KOPT-K1 (cell line): ENCODE data around the gene UQCRC1.

Source experiments
- H3K27ac ChIP-seq: fragments of 200-600 bp; sonication (generic); 2 replicates; pipeline ENCODE4 v1.5.1; 2016; ENCODE audit warnings: antibody characterized with exemption, mild to moderate bottlenecking, low read depth, low read length; ENCODE audit not compliant: poor library complexity, severe bottlenecking
- H3K36me3 ChIP-seq: fragments of 200-600 bp; sonication (generic); 2 replicates; pipeline ENCODE4 v1.5.1; 2017; ENCODE audit warnings: antibody characterized with exemption, mild to moderate bottlenecking, low read length, moderate library complexity; ENCODE audit not compliant: insufficient read depth
- H3K9me3 ChIP-seq: fragments of 200-600 bp; sonication (generic); 2 replicates; pipeline ENCODE4 v1.5.1; 2017; ENCODE audit warnings: antibody characterized with exemption, low read length, mild to moderate bottlenecking; ENCODE audit not compliant: insufficient read depth, poor library complexity, severe bottlenecking

Gene UQCRC1

DNA sequence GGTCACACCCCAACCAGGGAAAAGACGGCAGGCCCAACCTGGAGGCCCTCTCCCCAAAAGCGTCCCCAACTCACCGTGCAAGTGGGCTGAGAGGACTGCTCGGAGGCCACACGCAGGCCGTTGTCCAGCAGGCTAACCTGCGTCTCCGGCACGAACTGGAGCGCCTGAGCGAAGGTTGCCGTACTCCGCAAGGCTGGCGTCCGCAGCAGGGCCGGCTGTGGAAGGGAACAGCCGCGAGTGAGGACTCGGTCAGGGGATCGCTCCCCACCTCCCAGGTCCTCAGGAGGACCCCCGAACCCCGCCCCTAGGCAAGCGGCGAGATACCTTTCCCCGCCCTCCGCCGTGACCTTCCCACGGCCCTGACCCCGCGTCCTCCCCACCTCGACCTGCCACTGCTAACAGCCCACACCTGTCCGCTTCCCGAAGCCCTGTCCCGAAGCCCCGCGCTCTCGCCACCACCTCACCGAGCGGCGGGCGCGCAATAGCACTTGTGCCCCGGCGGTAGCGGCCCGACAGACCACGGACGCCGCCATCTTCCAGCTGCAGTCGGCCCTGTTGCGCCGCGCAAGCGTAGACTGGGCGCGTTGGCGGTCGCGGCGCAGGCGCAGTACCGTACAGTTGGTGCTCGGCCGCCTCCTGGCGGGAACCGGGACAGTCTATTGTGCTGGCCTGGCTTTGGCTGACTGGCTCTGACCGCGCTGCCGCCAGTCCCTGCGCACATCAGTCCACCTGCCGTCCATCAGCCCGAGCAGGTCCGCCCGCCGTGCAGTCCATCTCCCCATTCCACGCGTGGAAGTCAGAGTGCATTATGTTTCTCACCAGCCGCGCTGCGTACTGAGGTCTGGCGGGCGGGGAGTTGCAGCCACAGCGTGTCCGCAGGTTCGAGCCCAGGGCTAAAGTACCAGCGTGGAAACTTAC, at the start of gene UQCRC1:
Gene UQCRC1, minus strand, starts transcription at position 559 of the 918 bp plus-strand sequence. Its CDS starts 26 bp downstream, at position 533.
- H3K36me3 ChIP-seq = peaks cover 37% of the 10 kb centered on the region

DNA sequence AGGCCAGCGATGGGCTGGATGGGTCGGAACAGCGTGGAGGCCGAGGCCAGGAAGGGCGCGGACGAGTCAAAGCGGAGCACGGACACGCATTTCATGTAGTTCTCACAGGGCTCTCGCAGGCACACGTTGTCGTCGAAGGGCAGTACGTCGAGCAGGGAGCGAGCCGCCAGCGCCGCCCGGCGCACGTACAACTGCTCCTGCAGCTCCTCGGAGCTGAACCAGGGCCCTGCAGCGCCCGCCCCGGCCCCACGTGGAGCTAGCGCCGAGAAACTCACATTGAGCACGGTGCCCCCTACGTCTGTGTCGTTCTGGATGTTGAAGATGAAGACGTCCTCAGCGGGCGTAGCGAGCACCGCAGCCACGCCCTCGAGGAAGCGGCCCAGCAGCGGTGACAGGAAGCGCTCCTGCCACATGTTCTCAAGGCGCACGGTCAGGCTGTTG, 47.4 kb upstream of the UQCRC1 start:
- Histone ChIP-seq H3K27ac (peak overlapping the region; percentile 72), H3K9me3 (no peaks in the 10 kb centered on the region), H3K36me3 (peaks cover 34% of the 10 kb centered on the region)

More for the DNA sequence above, at the start of gene UQCRC1:
- no peaks in the 10 kb centered on the region for H3K9me3 ChIP-seq
- peak within 1 kb of the TSS; percentile 86 for H3K27ac ChIP-seq

DNA sequence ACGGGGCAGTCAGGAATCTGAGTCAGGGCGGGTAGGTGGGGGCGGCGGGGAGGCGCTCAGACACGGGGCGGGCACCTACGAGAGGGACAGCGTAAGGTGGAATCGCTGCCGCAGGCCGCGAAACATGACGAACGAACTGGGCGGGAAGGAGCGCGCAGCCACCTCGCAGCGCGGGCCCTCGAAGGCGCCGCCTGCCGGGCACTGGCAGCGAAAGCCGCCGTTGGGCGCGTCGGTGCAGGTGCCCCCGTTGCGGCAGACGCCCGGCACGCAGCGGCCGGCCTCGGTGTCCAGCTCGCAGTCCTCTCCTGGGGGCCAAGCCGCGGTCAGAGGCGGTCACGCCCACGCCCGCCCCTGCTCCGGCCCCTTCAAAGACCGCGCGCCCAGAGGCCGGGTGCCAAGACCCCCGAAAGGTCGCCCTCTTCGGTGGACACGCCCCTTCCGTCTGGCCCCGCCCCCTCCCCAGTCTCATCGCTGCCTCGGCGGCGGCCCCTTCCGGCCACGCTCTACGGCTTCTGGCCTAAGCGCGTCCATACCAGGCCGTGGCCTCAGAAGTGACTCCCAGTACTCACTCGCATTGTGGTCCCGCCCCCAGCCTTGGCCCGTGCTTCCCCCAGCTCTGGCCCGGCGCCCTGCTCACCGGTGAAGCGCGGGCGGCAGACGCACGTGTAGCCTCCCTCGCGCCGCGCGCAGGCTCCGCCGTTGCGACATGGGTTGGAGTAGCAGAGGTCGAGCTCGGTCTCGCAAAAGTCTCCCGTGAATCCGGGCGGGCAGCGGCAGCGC, 46.8 kb upstream of the UQCRC1 start:
- H3K36me3 ChIP-seq = peaks cover 41% of the 10 kb centered on the region
- peak overlapping the region; percentile 72 for H3K27ac ChIP-seq
- H3K9me3 ChIP-seq = no peaks in the 10 kb centered on the region

DNA sequence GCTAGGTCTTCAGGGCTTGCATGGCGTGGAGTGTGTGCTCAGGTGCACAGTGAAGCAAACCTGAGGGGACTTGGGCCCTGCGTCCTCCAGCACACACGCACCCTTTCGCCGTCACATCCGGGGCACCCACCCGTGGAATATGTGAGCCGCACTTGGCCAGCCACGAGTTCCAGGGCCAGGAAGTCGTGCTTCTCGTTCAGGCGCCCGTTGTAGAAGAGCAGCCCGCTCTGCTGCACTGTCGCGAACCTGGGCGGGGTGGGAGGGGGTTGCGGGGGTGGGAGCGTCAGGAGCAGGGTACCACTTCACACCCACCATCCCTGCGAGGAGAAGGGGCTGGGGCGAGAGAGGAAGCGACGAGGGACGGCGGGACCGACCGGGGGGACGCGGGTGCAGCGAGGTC, 46.2 kb upstream of the UQCRC1 start:
- no peaks in the 10 kb centered on the region for H3K9me3 ChIP-seq
- H3K27ac ChIP-seq = peak overlapping the region; percentile 72
- H3K36me3 ChIP-seq = peaks cover 47% of the 10 kb centered on the region

DNA sequence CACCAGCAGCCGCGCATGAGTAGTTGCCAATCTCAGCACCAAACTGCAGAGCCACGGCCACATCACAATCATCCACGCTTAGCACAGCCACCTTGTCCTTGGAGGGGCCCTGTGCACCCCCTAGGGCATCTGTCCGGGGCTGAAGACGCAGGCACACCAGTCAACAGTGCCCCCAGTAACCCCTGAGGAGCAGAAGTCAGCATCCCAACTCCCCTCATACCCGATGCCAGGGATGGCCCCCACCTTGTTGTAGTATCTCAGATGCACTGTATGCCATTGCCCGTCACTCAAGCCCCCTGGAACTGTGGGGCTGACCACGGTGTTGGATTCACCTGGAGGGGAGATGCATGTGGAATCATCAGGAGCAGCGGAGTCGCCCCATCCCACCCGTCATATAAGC, 45.6 kb upstream of the UQCRC1 start:
- Histone ChIP-seq H3K36me3 (peaks cover 52% of the 10 kb centered on the region), H3K27ac (no peak overlapping the region), H3K9me3 (no peaks in the 10 kb centered on the region)

DNA sequence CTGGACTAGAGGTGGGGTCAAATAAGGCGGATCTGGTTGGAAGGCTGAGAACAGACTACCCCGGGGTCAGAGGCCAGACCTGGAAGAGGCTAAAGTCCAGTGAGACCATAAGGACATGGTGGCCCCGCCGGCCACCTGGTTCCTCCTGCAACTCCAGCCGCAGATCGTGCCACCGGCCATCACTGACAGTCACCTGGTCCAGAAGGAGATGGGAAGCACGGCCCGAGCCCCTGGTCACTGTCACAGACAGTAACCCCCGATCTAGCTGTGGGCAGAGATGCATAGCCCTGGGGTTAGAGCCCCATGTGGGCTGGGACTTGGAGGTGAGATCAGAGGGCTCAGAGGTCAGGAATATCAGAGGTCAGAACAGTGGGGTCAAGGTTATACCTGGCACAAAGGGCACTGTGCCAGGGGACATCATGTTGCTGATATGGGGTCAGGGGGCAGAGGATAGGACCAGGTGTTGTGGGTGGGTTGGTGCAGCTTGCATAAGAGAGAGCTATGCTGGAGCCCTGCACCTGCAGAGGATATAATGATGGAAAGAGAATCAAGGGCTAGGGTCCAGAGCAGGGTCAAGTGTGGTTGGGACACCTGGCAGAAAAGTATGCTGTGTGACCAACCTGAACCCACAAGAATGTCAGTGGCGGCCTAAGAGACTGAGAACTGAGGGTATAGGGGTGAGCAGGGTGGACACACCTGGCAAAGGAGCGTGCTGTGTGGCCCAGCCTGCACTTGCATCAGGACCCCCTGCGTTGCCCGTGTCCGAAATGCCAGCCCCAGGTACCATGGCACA, 43.7 kb upstream of the UQCRC1 start:
- Histone ChIP-seq H3K27ac (no peak overlapping the region), H3K9me3 (no peaks in the 10 kb centered on the region), H3K36me3 (peaks cover 69% of the 10 kb centered on the region)

DNA sequence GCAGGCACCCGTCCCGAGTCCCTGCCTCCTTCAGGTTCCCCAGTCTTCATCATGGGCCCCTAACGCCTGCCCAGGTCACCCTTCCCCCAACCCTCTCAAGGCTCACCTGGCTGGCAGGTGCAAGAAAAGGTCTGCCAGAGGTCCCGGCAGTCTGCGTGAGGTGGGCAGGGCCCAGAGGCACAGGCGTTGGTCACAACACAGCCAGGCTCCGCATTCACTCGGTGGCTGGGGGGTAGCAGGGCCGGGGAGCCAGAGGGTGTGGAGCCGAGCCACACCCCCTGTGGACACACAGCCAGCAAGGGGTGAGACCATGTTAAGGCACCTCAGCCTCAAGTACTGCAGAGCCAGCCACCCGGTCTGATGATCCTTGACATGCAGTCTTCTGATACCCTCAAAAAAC, 42.3 kb upstream of the UQCRC1 start:
- H3K36me3 ChIP-seq = peaks cover 72% of the 10 kb centered on the region
- H3K9me3 ChIP-seq = no peaks in the 10 kb centered on the region

DNA sequence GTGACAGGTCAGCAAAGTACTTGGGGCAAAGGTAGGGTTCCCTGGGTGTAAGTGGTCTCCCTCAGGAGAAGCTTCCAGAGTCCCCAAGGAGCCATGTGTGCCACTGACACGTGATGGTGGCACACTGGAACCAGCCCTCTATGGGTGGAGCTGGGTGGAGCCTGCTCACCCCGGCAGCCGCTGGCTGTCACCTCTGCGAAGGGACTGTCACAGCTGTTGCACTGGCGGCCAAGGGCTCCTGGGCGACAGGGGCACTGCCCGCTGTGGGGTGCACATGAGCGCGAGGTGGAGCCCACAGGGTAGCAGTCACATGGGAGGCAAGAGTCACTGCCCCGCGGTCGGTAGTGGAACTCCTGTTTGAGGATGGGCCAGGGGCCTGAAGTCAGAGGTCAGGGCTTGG, 41.3 kb upstream of the UQCRC1 start:
- Histone ChIP-seq H3K9me3 (no peaks in the 10 kb centered on the region), H3K36me3 (peaks cover 82% of the 10 kb centered on the region), H3K27ac (no peak overlapping the region)

More for the DNA sequence above, 42.3 kb upstream of the UQCRC1 start:
- no peak overlapping the region for H3K27ac ChIP-seq

DNA sequence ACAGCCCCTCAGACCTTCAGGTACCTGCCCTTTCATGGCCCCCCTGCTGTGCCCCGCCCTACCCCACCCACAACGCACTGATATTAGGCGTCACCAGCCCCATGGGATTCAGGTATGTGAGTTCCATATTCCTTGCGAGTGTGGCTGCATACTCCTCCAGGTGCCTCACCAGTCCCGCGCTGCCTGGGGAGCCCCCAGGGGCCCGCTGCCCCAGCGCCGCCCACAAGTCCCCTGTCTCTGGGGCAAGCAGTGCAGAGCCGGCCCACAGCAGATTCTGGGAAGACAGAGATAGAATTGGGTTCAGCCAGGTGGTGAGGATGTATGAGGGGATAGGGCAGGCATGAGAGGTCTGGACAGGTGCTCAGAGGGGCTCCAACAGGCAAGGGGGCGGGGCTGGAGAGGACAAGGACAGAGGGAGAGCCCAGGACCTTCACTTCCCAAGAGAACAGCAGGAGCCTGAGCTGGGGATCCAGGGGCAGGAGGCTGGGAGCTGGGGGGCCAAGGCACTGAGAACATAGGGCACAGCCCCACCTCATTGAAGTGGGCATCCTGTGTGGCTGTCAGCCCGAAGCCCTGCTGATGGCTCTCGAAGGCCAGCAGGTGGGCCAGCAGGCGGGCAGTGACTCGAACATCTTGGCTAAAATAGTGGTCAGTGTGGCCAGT, 38.9 kb upstream of the UQCRC1 start:
- Histone ChIP-seq H3K27ac (no peak overlapping the region), H3K9me3 (no peaks in the 10 kb centered on the region), H3K36me3 (peaks cover 84% of the 10 kb centered on the region)

DNA sequence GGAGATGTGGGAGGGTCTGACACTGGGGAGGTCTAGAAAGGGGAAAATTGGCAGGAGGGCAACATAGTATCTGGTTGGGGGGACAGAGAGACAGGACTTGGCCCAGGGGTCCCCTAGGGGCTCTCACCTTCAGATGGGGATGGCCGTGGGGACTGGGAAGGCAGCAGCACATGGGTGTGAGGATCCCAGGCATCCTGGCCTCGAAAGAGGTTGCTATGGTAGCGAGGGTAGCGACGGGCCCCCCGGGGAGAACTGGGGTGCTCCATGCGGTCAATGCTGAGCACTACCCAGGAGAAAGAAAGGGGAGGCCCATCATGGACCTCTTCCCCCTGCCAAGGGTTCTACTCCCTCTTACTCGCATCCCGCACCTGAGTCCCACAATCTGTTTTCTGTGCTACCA, 38.3 kb upstream of the UQCRC1 start:
- H3K27ac ChIP-seq = no peak overlapping the region
- H3K36me3 ChIP-seq = peaks cover 84% of the 10 kb centered on the region; the same call in 1 of the 2 replicates
- no peaks in the 10 kb centered on the region for H3K9me3 ChIP-seq

DNA sequence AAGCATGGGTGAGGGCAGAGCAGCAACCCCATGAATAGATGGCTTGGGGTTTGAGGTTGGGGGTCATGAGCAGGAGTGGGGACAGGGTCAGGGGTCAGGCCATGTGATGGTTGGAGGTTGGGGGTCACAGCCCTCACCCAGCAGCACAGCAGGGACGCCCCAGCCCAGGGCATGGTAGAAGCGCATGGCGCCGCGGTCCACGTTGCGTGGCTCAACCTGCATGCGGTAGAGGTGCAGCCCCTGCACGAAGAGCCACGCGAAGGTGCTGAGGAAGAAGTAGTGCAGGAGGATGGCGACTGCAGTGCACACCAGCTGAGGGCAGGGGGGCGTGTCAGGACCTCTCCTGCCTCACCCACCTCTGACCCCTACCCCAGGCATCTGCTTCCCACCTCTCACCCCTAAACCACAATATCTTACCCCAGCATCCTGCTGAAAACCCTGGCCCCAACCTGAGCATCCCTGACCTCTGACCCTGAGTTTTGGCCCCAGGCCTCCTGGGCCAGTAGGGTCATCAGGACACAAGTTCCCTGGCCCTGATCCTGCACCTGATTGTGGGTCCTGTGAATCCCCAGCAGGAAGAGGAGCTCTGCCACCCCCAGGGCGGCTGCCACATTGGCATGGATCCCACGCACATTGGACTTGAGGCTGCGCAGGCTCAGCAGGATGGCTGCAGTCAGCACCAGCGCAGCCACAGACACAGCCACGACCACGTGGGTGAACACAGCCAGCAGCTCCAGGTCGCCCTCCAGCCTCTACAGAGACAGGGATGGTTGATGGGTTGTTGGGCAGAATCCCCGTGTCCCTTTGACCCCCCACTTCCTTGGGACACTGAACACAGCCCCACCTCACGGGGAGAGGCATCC, 35.7 kb upstream of the UQCRC1 start:
- no peaks in the 10 kb centered on the region for H3K9me3 ChIP-seq
- H3K36me3 ChIP-seq = peaks cover 85% of the 10 kb centered on the region; the same call in 1 of the 2 replicates
- no peak overlapping the region for H3K27ac ChIP-seq

DNA sequence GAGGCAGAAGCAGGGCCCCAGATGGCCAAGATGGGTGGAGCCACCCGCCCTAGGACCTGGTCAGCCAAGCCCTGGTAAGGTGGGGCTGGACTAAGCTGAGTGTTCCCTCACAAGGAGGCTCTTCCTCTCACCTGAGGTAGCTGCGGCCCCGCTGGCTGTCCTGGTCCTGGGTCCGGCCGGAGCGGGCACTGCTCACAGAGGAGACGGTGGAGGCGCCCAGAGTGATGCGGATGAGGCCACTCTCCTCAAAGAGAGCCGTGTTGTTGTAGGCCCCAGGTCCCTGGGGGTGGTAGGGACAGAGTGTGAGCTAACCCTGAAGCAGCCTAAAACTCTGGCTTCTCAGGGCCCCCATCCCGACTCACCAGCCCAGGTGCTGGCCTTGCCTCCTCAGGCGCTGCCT, 33.2 kb upstream of the UQCRC1 start:
- H3K9me3 ChIP-seq = no peaks in the 10 kb centered on the region
- H3K36me3 ChIP-seq = peaks cover 82% of the 10 kb centered on the region; the same call in 1 of the 2 replicates
- H3K27ac ChIP-seq = no peak overlapping the region

DNA sequence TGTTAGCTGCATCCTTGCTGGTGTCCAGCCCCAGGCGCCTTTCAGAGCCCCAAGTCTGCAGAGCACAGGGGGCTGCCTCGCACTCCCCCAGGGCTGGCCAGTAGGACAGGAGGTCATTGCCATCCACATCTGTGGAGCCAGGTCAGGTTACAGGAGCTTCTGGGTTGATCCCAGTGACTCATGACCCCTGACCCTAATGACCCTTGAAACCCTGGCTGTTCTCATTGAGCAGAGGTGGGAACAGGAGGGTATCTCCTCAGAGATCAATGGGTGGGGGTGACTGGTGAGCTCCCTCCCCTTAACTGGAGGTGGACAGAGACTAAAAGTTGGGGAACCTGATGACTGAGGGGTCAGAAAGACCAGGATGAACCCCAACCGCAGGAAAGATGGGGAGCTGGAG, 31.9 kb upstream of the UQCRC1 start:
- Histone ChIP-seq H3K27ac (no peak overlapping the region), H3K36me3 (peaks cover 76% of the 10 kb centered on the region; the same call in 1 of the 2 replicates), H3K9me3 (no peaks in the 10 kb centered on the region)
